ENCODE data around the gene TNFRSF12A. TPM values are rescaled to one million over a fixed set of nuclear protein-coding genes. Genes with fewer than 3 reads are reported as not detected.
A peak's percentile ranks its signal among the peaks of the same experiment; 100 is the strongest.

Gene TNFRSF12A
- total and polyA plus RNA-seq, 9 of the 15 experiments (the other 6 are each of a cell fraction or from before 2014, with no cell fraction given), result 0.41 to 61.8 (median 26.5) TPM

- TF ChIP-seq ZNF584 (CRISPR knock-in tag; IDR thresholded peaks at IDR 0.05; ENCODE audit: low read depth) (no peak), ZNF3 (CRISPR knock-in tag; IDR thresholded peaks at IDR 0.05) (no peak), CHCHD3 (CRISPR knock-in tag; IDR thresholded peaks at IDR 0.05) (no peak), E2F1 (CRISPR knock-in tag; IDR thresholded peaks at IDR 0.05) (no peak), MYNN (IDR thresholded peaks at IDR 0.05) (no peak), MYNN (CRISPR knock-in tag; IDR thresholded peaks at IDR 0.05) (no peak), DACH1 (IDR thresholded peaks at IDR 0.05; ENCODE audit: partially characterized antibody) (no peak), ZBTB8A (IDR thresholded peaks at IDR 0.05; ENCODE audit: partially characterized antibody) (no peak), ZNF324 (CRISPR knock-in tag; IDR thresholded peaks at IDR 0.05) (no peak), ZNF174 (CRISPR knock-in tag; IDR thresholded peaks at IDR 0.05) (no peak), ZNF121 (CRISPR knock-in tag; conservative IDR thresholded peaks at IDR 0.05) (no peak), ZBTB34 (CRISPR knock-in tag; IDR thresholded peaks at IDR 0.05) (no peak), RBM14 (IDR thresholded peaks at IDR 0.05; ENCODE audit: borderline replicate concordance, insufficient read depth, low read depth, low read length) (no peak), CTCF (IDR thresholded peaks at IDR 0.05 in 2 of 3, conservative IDR thresholded peaks at IDR 0.05 in 1 of 3; ENCODE audit: insufficient read depth in 2 of 3, low read depth in 1 of 3, low read length in 3 of 3) (peak in 1 of 3 experiments; percentile 29; a peak in 1 of 6 replicates), ZNF778 (CRISPR knock-in tag; IDR thresholded peaks at IDR 0.05) (no peak), ZFP91 (CRISPR knock-in tag; IDR thresholded peaks at IDR 0.05) (no peak), CHD1 (IDR thresholded peaks at IDR 0.05; ENCODE audit: low read length) (no peak), SRSF7 (optimal IDR thresholded peaks at IDR 0.05; ENCODE audit: low read depth, low read length) (no peak), NR3C1 (CRISPR knock-in tag; IDR thresholded peaks at IDR 0.05) (no peak)
- TF ChIP-seq, protein P1, sequence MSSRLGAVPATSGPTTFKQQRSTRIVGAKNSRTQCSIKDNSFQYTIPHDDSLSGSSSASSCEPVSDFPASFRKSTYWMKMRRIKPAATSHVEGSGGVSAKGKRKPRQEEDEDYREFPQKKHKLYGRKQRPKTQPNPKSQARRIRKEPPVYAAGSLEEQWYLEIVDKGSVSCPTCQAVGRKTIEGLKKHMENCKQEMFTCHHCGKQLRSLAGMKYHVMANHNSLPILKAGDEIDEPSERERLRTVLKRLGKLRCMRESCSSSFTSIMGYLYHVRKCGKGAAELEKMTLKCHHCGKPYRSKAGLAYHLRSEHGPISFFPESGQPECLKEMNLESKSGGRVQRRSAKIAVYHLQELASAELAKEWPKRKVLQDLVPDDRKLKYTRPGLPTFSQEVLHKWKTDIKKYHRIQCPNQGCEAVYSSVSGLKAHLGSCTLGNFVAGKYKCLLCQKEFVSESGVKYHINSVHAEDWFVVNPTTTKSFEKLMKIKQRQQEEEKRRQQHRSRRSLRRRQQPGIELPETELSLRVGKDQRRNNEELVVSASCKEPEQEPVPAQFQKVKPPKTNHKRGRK (tag; IDR thresholded peaks at IDR 0.05), result no peak
- TF ChIP-seq, protein P2, sequence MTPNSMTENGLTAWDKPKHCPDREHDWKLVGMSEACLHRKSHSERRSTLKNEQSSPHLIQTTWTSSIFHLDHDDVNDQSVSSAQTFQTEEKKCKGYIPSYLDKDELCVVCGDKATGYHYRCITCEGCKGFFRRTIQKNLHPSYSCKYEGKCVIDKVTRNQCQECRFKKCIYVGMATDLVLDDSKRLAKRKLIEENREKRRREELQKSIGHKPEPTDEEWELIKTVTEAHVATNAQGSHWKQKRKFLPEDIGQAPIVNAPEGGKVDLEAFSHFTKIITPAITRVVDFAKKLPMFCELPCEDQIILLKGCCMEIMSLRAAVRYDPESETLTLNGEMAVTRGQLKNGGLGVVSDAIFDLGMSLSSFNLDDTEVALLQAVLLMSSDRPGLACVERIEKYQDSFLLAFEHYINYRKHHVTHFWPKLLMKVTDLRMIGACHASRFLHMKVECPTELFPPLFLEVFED (CRISPR knock-in tag; conservative IDR thresholded peaks at IDR 0.05), result no peak
Observed at GRCh38 chr16:3020247-3020603, at the start of gene TNFRSF12A (continued).

Data from K562 (cell line).